GM11168 (cell line): ENCODE measurements around the gene IFT74.

Experiments
- in situ Hi-C: fragments of 300-500 bp; cut with MboI; formaldehyde crosslinking; loops from one replicate; pipeline ENCODE4 v1.12.0; 2022; ENCODE audit warnings: low sequenced_read_pairs; ENCODE audit not compliant: unreplicated experiment

Gene IFT74

GRCh38 chr9:26973989-26974388, 17.8 kb downstream of the IFT74 start:
- in situ Hi-C loops = no loop called here

DNA sequence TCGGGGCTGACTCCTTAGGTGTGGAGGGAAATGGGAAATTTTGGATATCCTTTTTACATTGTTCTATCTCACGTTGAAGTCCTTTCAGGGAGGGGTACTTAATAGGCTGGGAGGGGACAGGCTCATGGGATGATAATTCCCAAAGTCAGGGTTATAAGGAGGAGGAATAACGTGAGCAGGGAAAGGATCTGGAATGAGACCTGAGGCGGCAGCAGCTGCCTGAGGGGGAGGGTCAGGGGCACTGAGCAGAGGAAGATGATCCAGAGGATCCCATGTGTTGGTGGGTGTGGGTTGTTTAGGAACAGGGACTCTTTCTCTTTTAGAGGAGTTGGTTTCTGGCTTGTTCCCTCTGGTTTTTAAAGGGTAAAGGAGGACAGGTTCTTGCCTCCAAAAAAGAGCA, 18.7 kb downstream of the IFT74 start:
- in situ Hi-C loops = no loop called here

GRCh38 chr9:26975728-26976707, 19.8 kb downstream of the IFT74 start:
- in situ Hi-C loops = no loop called here

- in situ Hi-C loops = no loop called here
Observed at GRCh38 chr9:26983340-26983739, 27.1 kb downstream of the IFT74 start.

DNA sequence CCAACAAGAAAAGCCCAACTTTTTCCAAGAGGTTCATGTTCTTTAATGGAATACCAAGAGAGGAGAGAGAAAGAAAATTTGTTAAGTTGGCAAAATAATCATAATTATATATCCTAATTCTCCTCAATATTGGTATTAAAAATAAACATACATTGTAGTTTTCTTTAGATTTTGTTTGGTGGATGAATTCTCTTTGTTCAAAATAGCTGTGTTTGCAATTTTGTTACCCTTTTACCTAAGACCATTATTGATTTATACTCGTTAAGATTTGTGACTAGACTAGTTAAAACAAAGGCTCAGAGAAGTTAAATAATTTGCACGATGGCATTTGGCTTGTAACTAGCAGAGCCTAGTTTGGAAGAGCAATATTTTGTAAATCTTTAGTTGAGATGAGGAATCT, 39.6 kb downstream of the IFT74 start:
- in situ Hi-C loops = no loop called here

DNA sequence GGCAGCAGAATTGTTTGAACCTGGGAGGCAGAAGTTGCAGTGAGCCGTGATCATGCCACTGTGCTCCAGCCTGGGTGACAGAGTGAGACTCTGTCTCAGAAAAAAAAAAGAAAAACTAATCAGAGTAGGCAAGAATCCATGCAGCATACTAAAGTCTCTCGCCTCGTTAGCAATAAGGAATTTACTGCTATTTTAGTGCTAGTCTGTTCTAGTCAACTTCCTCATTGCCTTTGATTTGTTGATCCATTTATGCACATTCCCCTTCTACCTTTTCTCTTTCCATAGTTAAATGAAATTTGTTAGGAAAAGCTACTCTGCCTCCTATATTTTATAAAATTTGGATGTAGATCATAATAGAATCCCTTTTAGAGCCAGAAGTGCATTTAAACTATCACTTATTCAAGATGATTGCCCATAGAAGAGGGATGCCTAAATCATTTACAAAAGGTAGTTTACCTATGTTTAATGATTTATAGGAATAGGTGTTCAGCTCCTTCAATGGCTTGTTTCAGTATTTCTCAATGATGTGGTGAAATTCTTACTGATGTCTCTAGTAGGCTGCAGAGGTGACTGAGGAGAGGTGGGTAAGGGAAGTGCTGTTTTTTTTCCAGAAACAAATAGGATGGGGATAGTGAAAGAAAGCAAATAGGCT, 47.3 kb downstream of the IFT74 start:
- in situ Hi-C loops = no loop called here

DNA sequence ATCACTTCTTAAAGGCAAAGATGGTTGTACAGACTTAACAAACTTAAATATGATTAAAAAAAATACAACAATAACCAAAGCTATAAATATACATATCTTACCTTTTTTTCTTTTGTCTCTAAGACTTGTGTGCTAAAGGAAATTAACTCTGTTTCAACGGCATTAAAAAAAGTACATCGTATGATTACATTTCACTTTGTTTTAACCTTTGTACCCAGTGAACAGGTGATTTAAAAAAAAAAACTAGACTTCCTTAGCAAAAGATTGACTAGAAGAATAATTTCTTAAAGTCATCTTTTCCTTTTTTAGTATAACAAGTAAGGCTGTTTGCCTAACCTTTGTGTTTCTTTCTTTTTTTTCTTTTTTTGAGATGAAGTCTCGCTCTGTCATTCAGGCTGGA, 49.3 kb downstream of the IFT74 start, which contains the start of gene LRRC19:
LRRC19 (minus strand) TSS at position 182 of the 400 bp plus-strand sequence. CDS start 5,978 bp downstream, outside the sequence.
- in situ Hi-C loops = no loop called here

GRCh38 chr9:27019589-27019988, 63.4 kb downstream of the IFT74 start:
- in situ Hi-C loops = no loop called here

DNA sequence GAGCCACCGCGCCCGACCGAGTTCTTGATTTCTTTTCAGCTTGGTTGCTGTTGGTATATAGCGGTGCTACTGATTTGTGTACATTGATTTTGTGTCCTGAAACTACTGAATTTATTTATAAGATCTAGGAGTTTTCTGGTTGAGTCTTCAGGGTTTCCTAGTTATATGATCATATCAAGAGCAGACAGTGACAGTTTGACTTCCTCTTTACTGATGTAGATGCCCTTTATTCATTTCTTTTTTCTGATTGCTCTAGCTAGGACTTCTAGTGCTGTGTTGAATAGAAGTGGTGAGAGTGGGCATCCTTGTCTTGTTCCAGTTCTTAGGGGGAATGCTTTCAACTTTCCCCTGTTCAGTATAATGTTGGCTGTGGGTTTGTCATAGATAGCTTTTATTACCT, 66.7 kb downstream of the IFT74 start:
- in situ Hi-C loops = no loop called here

DNA sequence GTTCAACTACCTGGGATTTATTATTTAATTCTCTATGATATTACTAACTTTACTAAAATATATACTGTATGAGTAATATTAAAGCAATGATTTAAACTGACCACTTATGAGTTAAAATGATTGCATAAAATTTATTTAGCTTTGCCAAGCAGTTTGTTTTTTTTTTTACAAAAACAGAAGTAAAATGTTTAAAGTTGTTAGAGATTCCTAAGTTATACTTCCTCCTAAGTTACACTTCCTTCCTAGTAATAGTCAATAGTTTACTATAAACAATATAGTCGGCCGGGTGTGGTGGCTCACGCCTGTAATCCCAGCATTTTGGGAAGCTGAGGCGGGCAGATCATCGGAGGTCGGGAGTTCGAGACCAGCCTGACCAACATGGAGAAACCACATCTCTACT, 73.0 kb downstream of the IFT74 start:
- in situ Hi-C loops = no loop called here

GRCh38 chr9:27033815-27034403, 77.7 kb downstream of the IFT74 start:
- in situ Hi-C loops = no loop called here

DNA sequence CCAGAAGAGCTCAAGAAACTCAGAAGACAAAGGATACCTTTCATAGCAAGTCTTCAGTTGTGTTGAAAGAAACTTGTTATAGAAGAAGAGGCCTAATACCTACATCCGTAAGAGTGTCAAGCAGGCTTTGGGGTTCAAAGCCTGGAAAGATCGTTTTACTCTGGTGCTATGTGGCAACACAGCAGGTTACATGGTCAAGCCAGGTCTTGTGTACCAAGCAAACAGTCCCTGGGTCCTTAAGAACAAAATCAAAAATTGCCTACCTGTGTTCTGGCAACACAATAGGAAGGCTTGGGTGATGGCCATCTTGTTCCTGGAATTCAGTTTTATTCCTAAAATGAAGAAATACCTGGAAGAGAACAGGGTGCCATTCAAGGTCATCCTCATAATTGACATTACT, 81.3 kb downstream of the IFT74 start:
- in situ Hi-C loops = no loop called here

DNA sequence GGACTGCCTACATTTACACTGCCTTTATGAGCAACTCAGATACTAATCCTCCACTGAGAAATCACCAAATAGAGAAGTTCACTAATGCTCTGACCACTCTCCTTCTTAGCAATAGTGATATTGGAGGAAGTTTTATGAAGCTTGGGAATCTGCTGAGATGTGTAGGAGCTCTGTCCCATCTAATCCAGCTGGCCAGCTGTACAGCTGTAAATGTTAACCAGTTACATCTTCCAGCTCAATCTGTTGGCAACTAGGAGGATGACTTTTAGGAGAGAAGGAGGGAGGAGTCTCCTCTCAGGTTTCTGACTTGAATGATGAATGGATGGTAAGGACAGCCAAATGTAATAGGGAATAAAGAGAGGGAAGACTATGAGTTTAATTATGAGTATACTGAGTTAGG, 85.5 kb downstream of the IFT74 start:
- in situ Hi-C loops = no loop called here

- in situ Hi-C loops = no loop called here
Observed at GRCh38 chr9:27042476-27042875, 86.3 kb downstream of the IFT74 start.

DNA sequence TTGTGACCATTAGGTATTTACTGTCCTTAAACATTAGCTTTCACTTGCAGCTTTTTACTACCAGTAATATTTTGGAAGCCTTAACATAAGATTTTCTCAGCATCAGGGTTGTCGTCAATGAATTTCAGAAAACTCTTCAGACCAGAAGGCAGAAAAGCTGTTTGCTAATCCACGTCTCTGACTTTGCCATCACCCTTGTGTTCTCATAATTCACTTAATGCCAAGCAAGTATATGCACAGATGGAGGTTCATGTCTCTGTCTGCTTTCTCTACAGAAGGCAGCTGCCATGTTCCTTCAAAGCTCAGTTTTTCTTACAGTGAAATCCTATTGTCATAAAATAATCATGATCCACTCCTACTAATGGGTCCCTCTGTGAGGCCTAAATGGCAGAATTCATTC, 87.0 kb downstream of the IFT74 start:
- in situ Hi-C loops = no loop called here

GRCh38 chr9:27047136-27047535, 90.9 kb downstream of the IFT74 start:
- in situ Hi-C loops = no loop called here

- in situ Hi-C loops = no loop called here
Observed at GRCh38 chr9:27053369-27054022, 97.3 kb downstream of the IFT74 start.

- in situ Hi-C loops = no loop called here
Observed at GRCh38 chr9:27054125-27054524, 97.9 kb downstream of the IFT74 start.

DNA sequence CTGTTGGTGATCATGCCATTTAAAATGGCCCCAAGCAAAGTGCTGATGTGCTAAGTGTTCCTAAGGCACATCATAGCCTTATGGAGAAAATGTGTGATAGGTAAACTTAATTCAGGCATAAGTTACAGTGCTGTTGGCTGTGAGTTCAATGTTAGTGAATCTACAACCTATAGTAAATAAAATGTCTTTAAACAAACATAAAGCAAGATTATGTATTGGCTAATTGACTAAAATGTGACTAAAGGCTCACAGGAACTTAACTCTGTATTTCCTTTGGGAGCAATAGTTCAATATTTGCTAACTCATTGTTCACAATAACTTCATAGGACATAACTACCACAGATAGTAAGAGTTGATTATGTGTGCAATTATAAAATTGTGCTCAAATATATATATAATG, 98.6 kb downstream of the IFT74 start:
- in situ Hi-C loops = no loop called here

DNA sequence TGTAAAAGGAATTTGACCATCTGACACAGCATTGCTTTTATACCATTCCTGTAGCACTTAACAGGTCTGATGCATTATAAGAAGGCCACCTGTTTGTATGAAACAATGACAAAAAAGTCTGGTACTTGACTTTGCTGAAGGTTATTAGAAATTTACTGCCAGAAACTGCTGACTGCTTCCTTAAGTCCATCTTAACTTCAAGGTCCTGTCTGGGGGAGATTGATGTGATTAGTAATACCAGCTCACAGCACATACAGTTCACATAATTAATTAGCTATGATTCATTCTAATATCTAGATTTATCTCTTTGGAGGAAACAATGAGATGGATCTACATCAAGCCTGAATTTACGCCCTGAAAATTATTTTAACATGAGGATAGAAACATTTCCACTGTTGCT, 103.2 kb downstream of the IFT74 start:
- in situ Hi-C loops = no loop called here

DNA sequence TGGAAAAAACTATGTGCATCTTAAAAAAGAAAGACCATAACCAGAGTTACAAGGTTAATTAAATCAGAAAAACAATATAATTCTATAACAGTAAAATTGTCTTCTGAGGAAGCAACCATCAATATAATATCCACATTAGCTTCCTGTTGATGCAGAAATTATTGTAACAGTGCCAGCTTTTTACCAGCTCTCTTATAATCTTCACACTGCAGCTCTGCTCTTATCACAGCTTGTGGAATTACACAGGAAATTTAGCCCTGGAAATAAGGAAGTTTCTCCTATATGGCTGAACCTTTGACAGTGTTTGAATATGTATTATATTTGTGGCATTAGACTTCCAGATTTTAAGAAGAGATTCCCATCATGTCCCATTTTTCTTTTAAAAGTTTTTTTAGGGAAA, 103.7 kb downstream of the IFT74 start:
- in situ Hi-C loops = no loop called here
